HepG2 (cell line): ENCODE data around the gene SNAI1. TPM values are rescaled to one million over a fixed set of nuclear protein-coding genes. Genes with fewer than 3 reads are reported as not detected.

Source experiments
- AHR ChIP-seq: IDR thresholded peaks from 2 replicates; pipeline ENCODE4 v1.6.1; 2018; ENCODE audit warnings: missing genetic modification reagents, missing compliant biosample characterization
- JUN ChIP-seq: sonication (generic); formaldehyde crosslinking; IDR thresholded peaks from 2 replicates; pipeline ENCODE4 v1.4.0; 2020; ENCODE audit warnings: mild to moderate bottlenecking, missing genetic modification reagents
- KDM6A ChIP-seq: IDR thresholded peaks from 2 replicates; pipeline ENCODE4 v1.6.1; 2016; ENCODE audit warnings: low read depth
- PRPF4 ChIP-seq: fragments of 200-400 bp; formaldehyde crosslinking; IDR thresholded peaks from 2 replicates; pipeline ENCODE4 v1.6.1; 2016; ENCODE audit warnings: low read length, low read depth; ENCODE audit not compliant: poor library complexity, severe bottlenecking
- RFX1 ChIP-seq: fragments of 450-650 bp; IDR thresholded peaks from 2 replicates; pipeline ENCODE4 v1.6.1; 2017
- SRSF1 ChIP-seq: fragments of 200-400 bp; formaldehyde crosslinking; optimal IDR thresholded peaks from 2 replicates; pipeline ENCODE3; 2017; ENCODE audit warnings: mild to moderate bottlenecking, low read depth, low read length, moderate library complexity
- ZNF530 ChIP-seq: sonication (generic); formaldehyde crosslinking; IDR thresholded peaks from 2 replicates; pipeline ENCODE4 v1.5.0; 2020; ENCODE audit warnings: low read depth, mild to moderate bottlenecking, missing genetic modification reagents
- ZNF678 ChIP-seq: sonication (generic); formaldehyde crosslinking; IDR thresholded peaks from 2 replicates; pipeline ENCODE4 v1.4.0; 2020; ENCODE audit warnings: mild to moderate bottlenecking, missing genetic modification reagents
- ZNF720 ChIP-seq: sonication (generic); formaldehyde crosslinking; IDR thresholded peaks from 2 replicates; pipeline ENCODE4 v1.4.0; 2020; ENCODE audit warnings: missing genetic modification reagents
- ZSCAN29 ChIP-seq: sonication (generic); formaldehyde crosslinking; conservative IDR thresholded peaks from 2 replicates; pipeline ENCODE4 v1.4.0; 2020; ENCODE audit warnings: mild to moderate bottlenecking, missing genetic modification reagents
- polyA plus RNA-seq, 8 experiments: library from polyadenylated mRNA; depleted of rRNA in 3 of 8; stranded (reverse) in 7 of 8; unstranded in 1 of 8; fragments of >200 nt; fragmentation: Illumina TruSeq in 4 of 8; extraction: Trizol in 4 of 8; gene quantifications; 2 replicates each; pipeline versions ENCODE4 v1.2.1 to v1.2.3, GENCODE V29; 2011 to 2016; ENCODE audit warnings: low read depth in 4 of 8, missing spikeins in 1 of 8, mixed read lengths in 1 of 8; ENCODE audit not compliant: insufficient read depth in 1 of 8
- total RNA-seq, 5 experiments: library from RNA; depleted of rRNA; stranded (reverse); fragments of >200 nt; fragmentation: Illumina TruSeq; extraction: Trizol; gene quantifications; 2 replicates each; pipeline ENCODE4 v1.2.3, GENCODE V29; 2016; ENCODE audit warnings: low read depth in 1 of 5
- TF ChIP-seq, protein P1 (sequence below): sonication (generic); formaldehyde crosslinking; IDR thresholded peaks from 2 replicates; pipeline ENCODE4 v1.4.0; 2020; ENCODE audit warnings: missing genetic modification reagents, borderline replicate concordance
- TF ChIP-seq, protein P2 (sequence below): sonication (generic); formaldehyde crosslinking; IDR thresholded peaks from 2 replicates; pipeline ENCODE4 v1.4.0; 2020; ENCODE audit warnings: missing genetic modification reagents, borderline replicate concordance
- TF ChIP-seq, protein P3 (sequence below): IDR thresholded peaks from 2 replicates; pipeline ENCODE4 v1.6.1; 2016; ENCODE audit warnings: low read depth
- TF ChIP-seq, protein P4 (sequence below): sonication (generic); formaldehyde crosslinking; IDR thresholded peaks from 2 replicates; pipeline ENCODE4 v1.4.0; 2020; ENCODE audit warnings: missing genetic modification reagents
- TF ChIP-seq, protein P5 (sequence below): sonication (generic); formaldehyde crosslinking; IDR thresholded peaks from 2 replicates; pipeline ENCODE4 v1.5.0; 2020; ENCODE audit warnings: missing genetic modification reagents

The SNAI1 gene
- total and polyA plus RNA-seq, 2 of the 13 experiments (the other 11 are each of a cell fraction or from before 2014, with no cell fraction given) = 1.3 to 1.4 TPM

DNA sequence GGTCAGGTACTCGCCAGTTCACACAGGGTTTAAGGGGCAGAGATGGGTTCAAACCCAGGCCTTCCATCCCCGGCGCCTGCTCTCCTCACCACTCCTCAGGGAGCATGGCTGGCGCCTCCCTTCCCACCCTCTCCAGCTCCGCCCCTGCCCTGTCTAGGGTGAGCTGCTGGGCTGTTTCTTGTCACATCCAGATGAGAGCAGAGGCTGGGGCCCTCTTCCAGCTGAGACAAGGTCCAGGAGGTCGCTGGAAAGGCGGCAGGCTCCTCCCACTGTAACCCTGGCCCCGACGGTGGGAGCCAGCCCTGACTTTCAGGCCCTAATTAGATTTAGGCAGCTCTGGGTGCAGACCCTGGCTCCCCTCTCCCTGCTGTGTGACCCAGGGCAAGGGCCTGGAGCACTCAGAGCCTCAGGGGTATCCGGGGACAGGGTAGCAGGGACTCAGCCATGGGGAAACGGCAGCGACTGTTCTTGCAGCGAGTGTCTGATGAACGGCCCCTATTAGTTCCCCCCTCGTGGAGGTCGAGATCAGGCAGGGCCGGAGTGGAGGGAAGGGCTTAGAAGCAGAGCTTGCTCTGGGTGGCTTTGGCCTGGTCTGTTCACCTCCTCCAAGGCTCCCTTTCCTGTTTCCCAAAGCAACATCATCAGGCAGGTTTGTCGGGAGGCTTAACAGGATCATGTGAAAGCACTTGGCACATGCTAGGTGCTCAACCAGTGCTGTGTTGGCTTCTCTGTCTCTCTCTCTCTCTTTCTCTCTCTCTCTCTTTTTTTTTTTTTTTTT lies 33.4 kb downstream of the SNAI1 start (continued):
- TF ChIP-seq, protein P1, sequence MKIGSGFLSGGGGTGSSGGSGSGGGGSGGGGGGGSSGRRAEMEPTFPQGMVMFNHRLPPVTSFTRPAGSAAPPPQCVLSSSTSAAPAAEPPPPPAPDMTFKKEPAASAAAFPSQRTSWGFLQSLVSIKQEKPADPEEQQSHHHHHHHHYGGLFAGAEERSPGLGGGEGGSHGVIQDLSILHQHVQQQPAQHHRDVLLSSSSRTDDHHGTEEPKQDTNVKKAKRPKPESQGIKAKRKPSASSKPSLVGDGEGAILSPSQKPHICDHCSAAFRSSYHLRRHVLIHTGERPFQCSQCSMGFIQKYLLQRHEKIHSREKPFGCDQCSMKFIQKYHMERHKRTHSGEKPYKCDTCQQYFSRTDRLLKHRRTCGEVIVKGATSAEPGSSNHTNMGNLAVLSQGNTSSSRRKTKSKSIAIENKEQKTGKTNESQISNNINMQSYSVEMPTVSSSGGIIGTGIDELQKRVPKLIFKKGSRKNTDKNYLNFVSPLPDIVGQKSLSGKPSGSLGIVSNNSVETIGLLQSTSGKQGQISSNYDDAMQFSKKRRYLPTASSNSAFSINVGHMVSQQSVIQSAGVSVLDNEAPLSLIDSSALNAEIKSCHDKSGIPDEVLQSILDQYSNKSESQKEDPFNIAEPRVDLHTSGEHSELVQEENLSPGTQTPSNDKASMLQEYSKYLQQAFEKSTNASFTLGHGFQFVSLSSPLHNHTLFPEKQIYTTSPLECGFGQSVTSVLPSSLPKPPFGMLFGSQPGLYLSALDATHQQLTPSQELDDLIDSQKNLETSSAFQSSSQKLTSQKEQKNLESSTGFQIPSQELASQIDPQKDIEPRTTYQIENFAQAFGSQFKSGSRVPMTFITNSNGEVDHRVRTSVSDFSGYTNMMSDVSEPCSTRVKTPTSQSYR (CRISPR knock-in tag) = no peak
- 0 out of 2 replicates have a peak, but pooled peaks have one; percentile 67 for TF ChIP-seq ZSCAN29
- TF ChIP-seq, protein P2, sequence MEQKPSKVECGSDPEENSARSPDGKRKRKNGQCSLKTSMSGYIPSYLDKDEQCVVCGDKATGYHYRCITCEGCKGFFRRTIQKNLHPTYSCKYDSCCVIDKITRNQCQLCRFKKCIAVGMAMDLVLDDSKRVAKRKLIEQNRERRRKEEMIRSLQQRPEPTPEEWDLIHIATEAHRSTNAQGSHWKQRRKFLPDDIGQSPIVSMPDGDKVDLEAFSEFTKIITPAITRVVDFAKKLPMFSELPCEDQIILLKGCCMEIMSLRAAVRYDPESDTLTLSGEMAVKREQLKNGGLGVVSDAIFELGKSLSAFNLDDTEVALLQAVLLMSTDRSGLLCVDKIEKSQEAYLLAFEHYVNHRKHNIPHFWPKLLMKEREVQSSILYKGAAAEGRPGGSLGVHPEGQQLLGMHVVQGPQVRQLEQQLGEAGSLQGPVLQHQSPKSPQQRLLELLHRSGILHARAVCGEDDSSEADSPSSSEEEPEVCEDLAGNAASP (CRISPR knock-in tag) = peak; percentile 18; the same call in 1 of the 2 replicates
- TF ChIP-seq, protein P3, sequence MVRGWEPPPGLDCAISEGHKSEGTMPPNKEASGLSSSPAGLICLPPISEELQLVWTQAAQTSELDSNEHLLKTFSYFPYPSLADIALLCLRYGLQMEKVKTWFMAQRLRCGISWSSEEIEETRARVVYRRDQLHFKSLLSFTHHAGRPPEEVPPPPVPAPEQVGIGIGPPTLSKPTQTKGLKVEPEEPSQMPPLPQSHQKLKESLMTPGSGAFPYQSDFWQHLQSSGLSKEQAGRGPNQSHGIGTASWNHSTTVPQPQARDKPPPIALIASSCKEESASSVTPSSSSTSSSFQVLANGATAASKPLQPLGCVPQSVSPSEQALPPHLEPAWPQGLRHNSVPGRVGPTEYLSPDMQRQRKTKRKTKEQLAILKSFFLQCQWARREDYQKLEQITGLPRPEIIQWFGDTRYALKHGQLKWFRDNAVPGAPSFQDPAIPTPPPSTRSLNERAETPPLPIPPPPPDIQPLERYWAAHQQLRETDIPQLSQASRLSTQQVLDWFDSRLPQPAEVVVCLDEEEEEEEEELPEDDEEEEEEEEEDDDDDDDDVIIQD (CRISPR knock-in tag) = no peak
- TF ChIP-seq PRPF4 = no peak
- TF ChIP-seq ZNF720 (CRISPR knock-in tag) = peak; percentile 71; the same call in 1 of the 2 replicates
- TF ChIP-seq JUN = 0 out of 2 replicates have a peak, but pooled peaks have one; percentile 26
- TF ChIP-seq, protein P4, sequence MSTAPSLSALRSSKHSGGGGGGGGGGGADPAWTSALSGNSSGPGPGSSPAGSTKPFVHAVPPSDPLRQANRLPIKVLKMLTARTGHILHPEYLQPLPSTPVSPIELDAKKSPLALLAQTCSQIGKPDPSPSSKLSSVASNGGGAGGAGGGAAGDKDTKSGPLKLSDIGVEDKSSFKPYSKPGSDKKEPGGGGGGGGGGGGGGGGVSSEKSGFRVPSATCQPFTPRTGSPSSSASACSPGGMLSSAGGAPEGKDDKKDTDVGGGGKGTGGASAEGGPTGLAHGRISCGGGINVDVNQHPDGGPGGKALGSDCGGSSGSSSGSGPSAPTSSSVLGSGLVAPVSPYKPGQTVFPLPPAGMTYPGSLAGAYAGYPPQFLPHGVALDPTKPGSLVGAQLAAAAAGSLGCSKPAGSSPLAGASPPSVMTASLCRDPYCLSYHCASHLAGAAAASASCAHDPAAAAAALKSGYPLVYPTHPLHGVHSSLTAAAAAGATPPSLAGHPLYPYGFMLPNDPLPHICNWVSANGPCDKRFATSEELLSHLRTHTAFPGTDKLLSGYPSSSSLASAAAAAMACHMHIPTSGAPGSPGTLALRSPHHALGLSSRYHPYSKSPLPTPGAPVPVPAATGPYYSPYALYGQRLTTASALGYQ (CRISPR knock-in tag) = no peak
- TF ChIP-seq SRSF1 = no peak
- TF ChIP-seq RFX1 = no peak
- TF ChIP-seq, protein P5, sequence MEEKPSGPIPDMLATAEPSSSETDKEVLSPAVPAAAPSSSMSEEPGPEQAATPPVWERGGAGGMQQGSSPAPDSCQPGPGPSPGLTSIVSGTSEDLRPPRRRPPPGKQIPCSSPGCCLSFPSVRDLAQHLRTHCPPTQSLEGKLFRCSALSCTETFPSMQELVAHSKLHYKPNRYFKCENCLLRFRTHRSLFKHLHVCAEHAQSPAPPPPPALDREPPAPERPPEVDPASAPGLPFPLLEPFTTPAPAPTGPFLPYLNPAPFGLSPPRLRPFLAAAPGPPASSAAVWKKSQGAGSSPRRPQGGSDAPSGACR (CRISPR knock-in tag) = no peak
- no peak for TF ChIP-seq AHR (CRISPR knock-in tag)
- TF ChIP-seq ZNF530 (CRISPR knock-in tag) = no peak
- peak; percentile 40; the same call in 1 of the 2 replicates for TF ChIP-seq KDM6A (CRISPR knock-in tag)
- no peak for TF ChIP-seq ZNF678
